Measurements from ENCODE around the gene POFUT1.

Gene POFUT1

DNA sequence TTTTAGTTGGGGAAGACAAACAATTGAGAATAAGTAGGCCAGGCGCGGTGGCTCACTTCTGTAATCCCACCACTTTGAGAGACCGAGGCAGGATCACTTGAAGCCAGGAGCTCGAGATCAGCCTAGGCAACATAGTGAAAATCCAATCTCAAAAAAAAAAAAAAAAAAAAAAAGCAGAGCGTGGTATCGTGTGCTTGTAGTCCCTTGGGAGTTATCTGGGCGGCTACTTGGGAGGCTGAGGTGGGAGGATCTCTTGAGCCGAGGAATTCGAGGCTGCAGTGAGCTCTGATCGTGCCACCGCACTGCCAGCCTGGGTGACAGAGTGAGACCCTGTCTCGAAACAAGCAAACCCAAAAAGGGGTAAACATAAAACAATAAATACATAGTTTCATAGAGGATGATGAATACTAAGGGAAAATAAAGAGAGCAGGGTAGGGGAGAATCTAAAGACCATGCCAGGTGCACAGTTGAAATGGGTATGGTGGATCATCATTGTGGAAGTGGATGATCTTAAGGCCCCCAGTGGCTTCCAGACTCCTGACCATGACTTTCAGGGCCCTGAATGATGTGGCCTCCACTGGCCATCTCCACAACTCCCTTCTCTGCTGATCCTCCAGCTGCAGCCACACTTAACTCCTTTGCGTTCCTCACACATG is 947 bp downstream of the POFUT1 start:
- no peak for DNase-seq

DNA sequence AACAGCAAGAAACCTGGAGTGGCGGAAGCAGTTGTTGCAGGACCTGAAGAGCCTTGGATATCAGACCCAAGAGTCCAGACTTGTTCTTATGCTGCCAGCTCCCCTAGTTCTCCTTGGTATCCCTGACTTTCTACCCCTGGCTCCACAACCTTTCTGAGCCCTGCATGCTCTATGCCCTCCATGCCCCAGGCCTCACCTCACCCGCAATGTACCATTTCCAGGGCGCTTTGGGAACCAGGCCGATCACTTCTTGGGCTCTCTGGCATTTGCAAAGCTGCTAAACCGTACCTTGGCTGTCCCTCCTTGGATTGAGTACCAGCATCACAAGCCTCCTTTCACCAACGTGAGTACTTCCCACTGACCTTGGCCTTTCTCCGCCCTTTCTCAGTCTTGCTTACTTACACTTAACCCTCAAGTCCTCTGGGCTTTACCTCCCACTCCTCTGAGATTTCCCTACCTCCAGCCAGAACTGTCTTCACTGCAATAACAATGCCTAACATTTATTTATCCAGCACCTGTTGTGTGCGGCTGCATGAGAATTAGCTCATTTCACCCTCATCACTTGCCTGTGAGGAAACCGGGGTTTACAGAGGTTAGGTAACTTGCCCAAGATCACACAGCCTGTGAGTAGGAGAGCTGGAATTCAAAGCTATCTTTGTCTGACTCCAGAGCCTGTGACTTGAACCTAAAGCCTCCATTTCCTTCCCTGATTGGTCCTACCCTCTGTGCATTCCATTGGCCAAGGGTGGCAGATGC is 2.3 kb downstream of the POFUT1 start:
- no peak for DNase-seq

DNA sequence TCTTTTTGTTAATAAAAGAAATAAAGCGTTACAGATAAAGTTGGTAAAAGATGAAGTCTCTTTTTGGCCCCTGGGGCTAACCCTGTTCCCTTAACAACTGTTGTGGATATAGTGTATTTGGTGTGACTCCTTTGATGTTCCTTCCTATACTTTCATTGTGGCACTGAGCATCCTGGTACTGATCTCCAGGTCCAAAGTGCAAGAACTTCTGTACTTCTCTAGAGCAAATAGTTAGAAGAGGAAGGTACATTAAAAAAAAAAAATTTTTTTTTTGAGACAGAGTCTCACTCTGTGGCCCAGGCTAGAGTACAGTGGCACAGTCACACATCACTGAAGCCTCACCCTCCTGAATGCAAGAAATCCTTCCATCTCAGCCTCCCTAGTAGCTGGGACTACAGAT is 6.2 kb downstream of the POFUT1 start:
- DNase-seq, result no peak

DNA sequence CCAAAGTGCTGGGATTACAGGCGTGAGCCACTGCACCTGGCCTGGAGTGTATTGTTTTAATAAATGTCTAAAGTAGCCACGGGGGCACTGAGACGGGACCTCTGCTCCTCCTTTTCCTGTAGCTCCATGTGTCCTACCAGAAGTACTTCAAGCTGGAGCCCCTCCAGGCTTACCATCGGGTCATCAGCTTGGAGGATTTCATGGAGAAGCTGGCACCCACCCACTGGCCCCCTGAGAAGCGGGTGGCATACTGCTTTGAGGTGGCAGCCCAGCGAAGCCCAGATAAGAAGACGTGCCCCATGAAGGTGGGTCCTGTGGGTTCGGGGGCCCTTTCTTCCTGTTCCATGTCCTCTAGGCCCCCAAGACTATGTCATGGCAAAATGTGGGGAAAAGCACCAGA is 7.5 kb downstream of the POFUT1 start:
- no peak for DNase-seq

DNA sequence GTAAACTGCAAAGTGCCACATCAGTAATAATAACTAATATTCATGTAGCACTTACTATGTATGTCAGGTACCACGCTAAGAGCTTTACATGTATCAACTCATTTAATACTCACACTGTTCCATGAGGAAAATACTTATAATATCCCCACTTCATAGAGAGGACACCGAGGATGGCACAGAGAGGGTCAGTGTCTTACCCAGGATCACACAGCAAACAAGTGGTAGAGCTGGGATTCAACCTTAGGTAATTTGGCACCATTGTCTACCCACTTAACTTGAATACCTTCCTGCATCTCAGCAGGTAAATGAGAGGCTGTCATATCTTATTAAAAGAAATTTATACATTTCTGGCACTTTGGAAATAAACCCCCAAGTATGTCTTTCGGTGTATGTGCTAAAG is 8.0 kb downstream of the POFUT1 start:
- DNase-seq, result no peak

DNA sequence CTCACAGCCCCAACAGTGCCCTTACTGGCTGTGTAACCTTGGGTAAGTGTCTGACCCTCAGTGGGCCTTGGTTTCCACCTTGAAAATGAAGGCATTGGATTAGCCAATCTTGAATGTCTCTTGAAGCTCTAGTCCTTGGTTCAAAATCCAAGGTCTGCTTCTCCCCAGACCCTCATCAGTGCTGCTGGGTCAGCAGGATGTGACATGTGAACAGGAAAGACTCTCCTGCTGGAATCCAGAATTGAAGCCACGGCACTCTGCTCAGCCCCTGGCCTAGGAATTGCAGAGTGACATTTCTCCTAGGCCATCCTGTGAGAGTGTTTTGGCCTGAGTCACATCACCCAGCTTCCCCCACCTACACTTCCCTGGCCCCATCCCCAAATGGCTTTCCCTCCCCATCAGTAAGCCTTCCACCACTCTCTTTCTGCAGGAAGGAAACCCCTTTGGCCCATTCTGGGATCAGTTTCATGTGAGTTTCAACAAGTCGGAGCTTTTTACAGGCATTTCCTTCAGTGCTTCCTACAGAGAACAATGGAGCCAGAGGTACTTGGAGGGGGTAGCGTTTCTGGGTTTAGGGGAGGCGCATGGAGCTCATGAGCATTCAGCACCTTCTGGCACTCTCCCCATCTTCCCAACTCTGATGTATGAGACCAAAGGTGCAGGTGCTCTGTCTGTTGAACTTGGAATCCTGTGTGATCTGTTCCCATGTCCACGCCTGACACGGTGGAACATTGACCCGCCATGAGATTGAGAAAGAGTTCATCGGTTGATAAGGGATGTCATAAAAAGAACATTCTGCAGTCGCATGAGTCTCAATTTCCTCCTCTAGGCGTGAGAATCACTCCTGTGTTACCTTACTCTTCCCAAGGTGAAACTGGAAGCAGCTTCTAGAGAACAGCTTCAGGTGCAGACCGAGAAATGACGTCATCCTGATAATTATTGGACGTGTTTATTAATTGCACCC is 8.8 kb downstream of the POFUT1 start:
- DNase-seq, result no peak

DNA sequence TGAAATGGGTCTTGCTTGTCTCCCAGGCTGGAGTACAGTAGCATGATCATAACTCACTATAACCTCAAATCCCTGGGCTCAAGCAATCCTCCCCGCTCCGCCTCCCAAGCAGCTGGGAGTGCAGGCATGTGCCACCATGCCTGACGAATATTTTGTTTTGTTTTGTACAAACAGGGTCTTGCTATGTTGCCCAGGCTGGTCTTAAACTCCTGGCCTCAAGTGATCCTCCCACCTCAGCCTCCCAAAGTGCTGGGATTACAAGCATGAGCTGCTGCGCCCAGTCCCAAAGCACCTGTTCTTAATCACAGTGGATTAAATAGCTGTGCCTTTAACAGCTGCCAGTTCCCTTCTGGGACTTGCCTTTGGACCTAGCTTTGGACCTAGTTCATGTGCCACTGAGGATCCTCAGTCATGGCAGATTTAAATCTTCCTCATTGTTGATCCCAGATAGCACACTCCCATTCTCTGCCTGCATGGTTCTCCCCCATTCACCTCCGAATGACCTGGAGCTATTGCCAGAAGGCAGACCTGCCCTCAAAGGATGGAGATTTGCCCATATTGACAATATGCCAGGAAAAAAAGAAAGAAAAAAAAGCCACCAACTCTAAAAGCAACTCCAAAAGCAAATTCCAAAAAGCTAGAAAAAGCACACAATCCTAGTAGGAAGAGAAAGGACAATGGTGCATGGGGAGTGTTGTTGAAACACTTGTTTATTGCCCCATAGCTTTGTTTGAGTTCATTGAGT is 10.6 kb downstream of the POFUT1 start:
- no peak for DNase-seq

DNA sequence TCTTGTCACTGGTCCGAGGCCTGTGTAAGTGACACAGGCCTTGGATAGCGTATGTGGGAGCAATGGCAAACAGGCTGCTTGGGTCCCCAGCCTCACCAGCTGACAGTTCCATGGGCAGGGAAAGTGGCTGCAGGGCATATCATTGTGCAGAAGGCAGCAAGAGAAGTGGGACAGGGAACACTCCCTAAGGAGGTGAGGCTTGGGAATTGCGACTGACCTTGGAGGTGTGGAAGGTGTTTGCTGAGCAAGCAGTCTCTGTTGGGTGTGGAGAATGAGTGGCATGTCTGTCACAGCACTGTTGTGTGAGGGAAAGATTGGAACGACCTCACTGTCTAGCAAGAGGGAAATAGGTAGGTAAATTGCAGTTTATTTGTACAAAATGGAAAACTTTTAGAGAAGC is 16.8 kb downstream of the POFUT1 start:
- no peak for DNase-seq

DNA sequence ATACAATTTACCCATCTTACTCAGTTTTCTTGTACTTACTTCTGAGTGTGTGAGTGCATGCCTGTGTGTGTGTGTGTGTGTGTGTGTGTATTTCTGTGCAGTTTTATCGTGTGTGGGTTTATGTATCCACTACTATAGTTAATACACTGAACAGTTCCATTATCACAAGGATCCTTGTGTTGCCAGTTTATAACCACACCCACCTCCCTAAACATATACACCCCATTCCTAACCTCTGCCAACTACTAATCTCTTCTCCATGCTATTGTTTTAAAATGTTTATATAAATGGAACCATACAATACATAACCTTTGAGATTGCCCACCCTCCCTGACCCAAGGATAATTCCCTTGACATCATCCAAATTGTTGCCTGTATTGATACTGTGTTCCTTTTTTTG is 18.7 kb downstream of the POFUT1 start:
- DNase-seq, result no peak

DNA sequence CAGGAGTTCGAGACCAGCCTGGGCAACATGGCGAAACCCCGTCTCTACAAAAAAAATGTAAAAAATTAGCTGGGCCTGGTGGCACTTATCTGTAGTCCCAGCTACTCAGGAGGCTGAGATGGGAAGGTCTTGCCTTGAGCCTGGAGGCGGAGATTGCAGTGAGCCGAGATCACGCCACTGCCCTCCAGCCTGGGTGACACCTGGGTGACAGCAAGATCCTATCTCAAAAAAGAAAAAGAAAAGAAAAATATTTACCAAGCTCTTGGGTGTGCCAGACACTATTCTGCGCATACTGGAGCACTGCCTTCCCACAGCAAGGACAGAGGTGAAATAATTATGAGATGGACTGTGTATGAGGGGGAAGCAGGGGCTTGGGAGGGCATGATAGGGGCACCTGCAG is 19.6 kb downstream of the POFUT1 start:
- no peak for DNase-seq

DNA sequence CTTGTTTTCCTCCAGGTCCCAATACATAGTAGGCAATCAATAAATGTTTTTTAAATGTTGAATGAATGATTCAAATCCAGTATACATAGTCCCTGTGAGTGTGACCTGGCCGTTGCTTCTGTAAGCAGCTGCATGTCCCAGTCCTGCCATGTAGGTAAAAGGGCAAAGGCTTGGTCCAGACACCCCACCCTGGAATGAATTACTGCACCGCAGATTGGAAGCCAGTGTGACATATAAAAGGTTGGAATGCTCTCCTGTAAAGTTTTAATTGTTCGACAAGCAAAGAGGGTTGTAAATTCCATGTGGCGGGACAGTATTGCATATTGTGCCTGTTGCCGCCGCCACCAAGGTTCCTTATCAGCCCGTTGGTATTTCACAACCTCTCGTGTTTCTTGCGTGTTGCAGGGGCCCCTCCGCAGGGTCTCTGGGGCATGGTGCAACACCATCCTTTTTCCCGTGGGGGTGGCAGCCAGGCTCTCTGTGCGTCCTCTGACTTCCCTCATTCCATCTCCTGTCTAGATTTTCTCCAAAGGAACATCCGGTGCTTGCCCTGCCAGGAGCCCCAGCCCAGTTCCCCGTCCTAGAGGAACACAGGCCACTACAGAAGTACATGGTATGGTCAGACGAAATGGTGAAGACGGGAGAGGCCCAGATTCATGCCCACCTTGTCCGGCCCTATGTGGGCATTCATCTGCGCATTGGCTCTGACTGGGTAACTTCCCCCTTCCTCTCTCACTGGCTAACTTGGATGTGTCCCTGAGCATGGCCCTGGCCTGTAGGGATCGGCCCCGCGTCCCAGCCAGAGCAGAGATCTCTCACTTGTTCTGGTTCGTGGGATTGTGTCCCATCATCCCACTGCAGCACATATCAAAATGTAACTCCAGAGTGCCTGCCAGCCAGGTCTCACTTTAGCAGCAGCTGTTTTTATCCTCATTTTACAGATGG is 20.3 kb downstream of the POFUT1 start:
- no peak for DNase-seq

DNA sequence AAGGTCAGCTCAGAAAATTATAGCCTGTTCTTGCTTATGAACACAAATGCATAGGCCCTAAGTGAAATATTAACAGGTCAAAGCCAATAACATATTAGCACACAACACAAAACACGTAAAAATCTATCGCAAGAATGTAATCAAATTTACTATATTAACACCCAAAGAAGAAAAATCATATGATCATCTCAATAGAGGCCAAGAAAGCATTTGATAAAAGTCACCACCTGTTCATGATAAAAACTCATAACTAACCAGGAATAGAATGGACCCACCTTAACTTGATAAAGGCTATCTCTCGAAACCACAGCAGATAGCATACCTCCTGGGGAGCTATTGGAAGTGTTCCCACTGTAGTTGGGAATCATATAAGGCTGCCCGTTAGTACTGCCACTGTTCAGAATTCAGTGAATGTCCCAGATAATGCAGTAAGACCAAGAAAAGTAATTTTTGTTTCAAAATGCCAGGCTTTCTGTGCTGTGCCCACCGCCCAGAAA is 21.6 kb downstream of the POFUT1 start:
- DNase-seq, result no peak

DNA sequence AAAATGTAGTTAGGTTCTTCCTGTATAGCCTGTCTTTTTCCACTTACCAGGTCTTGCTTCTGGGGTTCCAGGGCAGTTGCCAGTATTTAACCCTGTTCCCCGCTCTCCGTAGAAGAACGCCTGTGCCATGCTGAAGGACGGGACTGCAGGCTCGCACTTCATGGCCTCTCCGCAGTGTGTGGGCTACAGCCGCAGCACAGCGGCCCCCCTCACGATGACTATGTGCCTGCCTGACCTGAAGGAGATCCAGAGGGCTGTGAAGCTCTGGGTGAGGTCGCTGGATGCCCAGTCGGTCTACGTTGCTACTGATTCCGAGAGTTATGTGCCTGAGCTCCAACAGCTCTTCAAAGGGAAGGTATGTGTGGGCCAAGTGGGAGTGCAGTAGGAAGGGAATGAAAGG is 23.0 kb downstream of the POFUT1 start:
- DNase-seq, result no peak

DNA sequence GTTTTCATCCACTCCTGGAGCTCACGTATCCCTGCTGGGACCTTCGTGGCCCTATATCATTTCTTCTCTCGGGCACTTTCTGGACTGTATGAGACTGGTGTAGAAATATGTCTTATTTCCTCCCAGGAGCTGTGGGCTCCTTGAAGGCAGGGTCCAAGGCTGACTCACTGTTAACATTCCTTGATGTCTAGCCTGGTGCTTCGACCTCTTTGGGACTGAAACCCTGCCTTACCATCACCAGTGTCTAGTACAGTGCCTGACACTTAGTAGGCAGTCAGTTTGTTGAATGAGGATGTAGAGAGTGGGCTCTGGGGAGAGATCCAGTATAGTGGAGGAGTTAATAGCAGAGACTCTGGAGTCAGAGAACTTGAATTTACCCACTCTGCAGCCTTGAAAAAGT is 23.6 kb downstream of the POFUT1 start:
- DNase-seq, result no peak

DNA sequence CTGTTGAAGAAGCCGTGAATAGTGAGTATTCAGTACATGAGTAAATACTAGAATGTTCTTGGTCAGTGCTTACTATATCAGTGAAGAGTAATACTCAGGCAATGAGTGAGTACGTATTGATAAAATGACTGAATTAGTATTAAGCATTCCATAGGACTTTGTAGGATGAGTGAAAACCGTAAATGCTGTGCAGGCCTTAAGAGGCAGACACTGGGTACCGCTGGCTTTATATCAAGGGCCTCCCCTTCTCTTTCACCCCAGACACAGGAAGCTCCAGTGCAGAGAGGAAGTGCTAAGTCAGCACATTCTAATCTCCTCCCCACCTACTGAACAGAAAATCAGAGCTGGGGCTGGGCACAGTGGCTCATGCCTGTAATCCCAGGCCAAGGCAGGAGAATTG is 24.2 kb downstream of the POFUT1 start:
- DNase-seq, result no peak

DNA sequence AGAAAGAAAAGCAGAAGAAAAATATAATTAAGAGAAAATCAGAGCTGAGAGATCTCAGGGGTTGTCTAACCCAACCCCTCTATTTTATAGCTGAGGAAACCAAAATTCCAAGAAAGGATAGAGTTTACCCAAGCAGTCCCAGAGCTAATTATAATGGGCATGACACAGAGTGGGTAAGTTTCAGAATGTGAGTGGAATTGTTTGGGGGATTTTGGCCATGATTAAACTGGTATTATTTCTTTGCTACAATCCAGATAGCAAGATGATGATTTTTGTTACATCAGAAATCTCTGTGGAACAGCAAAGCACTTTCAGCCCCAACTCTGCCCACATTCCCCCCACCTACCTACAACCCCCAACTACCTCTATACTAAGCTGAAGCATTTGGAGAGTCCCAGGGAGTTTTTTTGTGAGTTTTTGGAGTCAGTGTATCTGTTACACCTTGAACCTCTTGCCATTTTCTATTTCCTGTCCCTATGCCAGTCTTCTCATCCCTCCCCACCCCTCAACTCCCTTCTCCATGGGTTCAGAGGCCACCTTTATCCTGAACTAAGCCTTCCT is 24.7 kb downstream of the POFUT1 start:
- DNase-seq, result no peak

DNA sequence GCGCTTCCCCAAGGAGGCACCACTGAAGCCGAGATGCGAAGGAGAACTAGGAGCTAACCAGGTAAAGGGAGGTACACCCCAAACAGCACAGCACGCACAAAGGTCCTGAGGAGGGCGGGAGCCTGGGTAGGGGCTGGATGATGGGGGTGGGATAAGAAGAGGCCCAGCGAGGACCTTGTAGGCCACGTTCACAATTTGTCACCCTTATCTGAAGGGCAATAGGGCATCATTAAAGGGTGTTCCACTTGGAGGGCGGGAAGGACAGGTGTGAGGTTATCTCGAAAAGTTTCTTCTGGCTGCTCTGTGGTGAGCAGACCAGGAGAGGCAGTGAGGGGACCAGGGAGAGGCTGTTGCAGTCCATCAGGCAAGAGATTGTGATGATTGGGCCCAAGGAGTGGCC is 25.6 kb downstream of the POFUT1 start:
- no peak for DNase-seq

DNA sequence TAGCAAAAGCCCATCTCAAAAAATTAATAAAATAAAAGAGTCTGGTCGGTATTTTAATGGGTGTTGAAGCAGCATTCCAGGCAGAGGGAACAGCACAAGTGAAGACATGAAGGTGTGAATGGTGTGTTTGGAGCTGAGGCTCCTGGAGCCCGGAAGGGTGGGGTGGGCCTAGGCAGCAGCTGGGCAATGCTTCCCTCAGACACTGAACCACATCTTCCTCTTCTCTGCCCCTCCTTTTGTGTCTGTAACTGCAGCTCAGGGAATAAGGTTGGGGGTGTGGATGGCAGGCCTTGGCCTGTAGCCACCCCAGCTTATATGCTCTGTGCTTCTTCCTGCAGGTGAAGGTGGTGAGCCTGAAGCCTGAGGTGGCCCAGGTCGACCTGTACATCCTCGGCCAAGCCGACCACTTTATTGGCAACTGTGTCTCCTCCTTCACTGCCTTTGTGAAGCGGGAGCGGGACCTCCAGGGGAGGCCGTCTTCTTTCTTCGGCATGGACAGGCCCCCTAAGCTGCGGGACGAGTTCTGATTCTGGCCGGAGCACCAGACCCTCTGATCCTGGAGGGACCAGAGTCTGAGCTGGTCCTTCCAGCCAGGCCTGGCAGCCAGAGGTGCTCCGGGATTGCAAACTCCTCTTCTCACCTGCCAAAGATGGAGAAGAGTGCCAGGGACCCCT is 26.6 kb downstream of the POFUT1 start:
- no peak for DNase-seq

DNA sequence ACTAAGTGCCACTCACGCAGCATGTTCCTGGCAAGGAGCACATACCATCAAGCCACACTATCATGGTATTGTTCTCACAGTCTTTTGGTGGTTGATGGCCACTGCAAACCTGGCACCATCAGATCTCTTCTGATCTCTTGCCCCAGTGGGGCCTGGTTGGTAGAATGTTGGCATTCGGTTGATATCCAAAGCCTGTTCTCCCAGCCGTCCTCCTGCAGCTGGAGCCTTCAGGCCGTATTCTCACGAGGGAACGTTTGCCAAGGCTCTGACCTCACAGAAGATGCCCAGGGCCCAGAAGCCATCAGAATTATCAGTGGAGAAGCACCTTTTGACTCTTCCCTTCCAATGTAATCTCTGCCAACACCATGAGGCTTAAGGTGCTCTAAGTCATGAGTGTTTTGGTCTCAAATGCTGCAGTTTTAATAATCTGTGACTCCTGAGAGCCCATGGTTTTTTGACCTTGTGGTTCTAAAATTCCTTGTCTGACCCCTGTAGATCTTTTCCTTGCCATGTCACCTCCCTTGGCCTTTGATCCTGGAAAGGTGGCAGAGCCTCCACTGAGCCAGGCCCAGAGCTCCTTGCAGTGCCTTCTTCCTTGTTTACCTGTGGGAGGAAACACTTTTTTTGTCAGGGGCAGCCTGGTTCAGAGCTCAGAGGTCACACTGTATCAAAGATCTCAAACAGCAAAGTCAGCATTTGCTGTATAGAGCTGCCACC is 27.8 kb downstream of the POFUT1 start:
- no peak for DNase-seq

DNA sequence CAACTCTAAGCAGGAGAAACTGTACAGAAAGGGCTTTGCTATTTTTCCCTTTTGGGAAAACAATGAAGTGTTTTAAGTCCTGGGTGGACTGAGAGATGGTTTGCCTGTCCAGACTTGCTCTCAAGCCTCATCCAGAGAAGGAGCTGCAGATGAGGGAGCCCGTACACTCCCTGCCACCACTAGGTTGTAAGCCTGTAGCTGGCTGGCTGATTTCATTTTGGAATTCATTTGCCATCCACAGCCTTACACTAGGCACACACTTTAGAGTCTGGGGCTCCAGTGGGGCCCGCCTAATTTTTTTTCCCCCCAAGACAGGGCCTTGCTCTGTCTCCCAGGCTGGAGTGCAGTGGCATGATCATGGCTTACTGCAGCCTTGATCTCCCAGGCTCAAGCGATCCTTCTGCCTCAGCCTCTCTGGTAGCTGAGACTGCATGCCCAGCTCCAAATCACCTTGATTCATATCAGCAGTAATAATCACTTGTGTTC is 28.4 kb downstream of the POFUT1 start:
- DNase-seq, result no peak
